GM18498 (cell line): ENCODE measurements around the gene WNT9B.

ENCODE experiments used
- ATAC-seq: cut with Tn5 transposase; IDR thresholded peaks from one replicate; pipeline ENCODE4 v1.9.1; 2021; ENCODE audit warnings: mild to moderate bottlenecking, moderate library complexity; ENCODE audit not compliant: unreplicated experiment

WNT9B gene

GRCh38 chr17:46879101-46879500, 27.7 kb downstream of the WNT9B start:
- no peak for ATAC-seq

GRCh38 chr17:46881015-46881414, 29.6 kb downstream of the WNT9B start:
- no peak for ATAC-seq

GRCh38 chr17:46882666-46883065, 31.3 kb downstream of the WNT9B start:
- ATAC-seq: no peak

GRCh38 chr17:46883871-46884520, 32.6 kb downstream of the WNT9B start:
- ATAC-seq: no peak

GRCh38 chr17:46884552-46884951, 33.2 kb downstream of the WNT9B start:
- ATAC-seq: no peak

GRCh38 chr17:46885415-46886309, 34.3 kb downstream of the WNT9B start:
- ATAC-seq: no peak

GRCh38 chr17:46886310-46886663, 34.9 kb downstream of the WNT9B start:
- ATAC-seq: no peak

GRCh38 chr17:46887717-46888116, 36.3 kb downstream of the WNT9B start:
- ATAC-seq: no peak

- ATAC-seq: no peak
Observed at GRCh38 chr17:46888727-46889126, 37.3 kb downstream of the WNT9B start.

GRCh38 chr17:46889519-46889918, 38.1 kb downstream of the WNT9B start:
- no peak for ATAC-seq

GRCh38 chr17:46889992-46890564, 38.7 kb downstream of the WNT9B start:
- ATAC-seq: no peak

GRCh38 chr17:46890638-46891037, 39.3 kb downstream of the WNT9B start:
- ATAC-seq: no peak

GRCh38 chr17:46892192-46892703, 40.9 kb downstream of the WNT9B start:
- ATAC-seq: no peak

- ATAC-seq: no peak
Observed at GRCh38 chr17:46894024-46894423, 42.6 kb downstream of the WNT9B start.

- ATAC-seq: no peak
Observed at GRCh38 chr17:46894476-46895151, 43.2 kb downstream of the WNT9B start.

GRCh38 chr17:46895171-46895570, 43.8 kb downstream of the WNT9B start:
- ATAC-seq: no peak

- no peak for ATAC-seq
Observed at GRCh38 chr17:46896991-46897390, 45.6 kb downstream of the WNT9B start.

- no peak for ATAC-seq
Observed at GRCh38 chr17:46898364-46898763, 47.0 kb downstream of the WNT9B start.

GRCh38 chr17:46898860-46899259, 47.5 kb downstream of the WNT9B start:
- ATAC-seq: no peak

GRCh38 chr17:46901291-46901690, 49.9 kb downstream of the WNT9B start:
- ATAC-seq: no peak
